H9 (cell line): ENCODE data around the gene CHGA. TPM values are rescaled to one million over a fixed set of nuclear protein-coding genes. Genes with fewer than 3 reads are reported as not detected.

Experiments
- DNase-seq: peaks from one replicate; pipeline ENCODE4 v3.0.0-alpha.2; 2017
- H2AFZ ChIP-seq: one replicate; pipeline ENCODE4 v1.6.1; 2013; ENCODE audit warnings: mild to moderate bottlenecking, low read length, control low read depth, moderate library complexity
- H2AK5ac ChIP-seq: 2 replicates; pipeline ENCODE4 v1.6.1; 2013; ENCODE audit warnings: low read length, control low read depth, mixed read lengths; ENCODE audit not compliant: insufficient read length
- H2BK120ac ChIP-seq: one replicate; pipeline ENCODE4 v1.6.1; 2013; ENCODE audit warnings: low read depth, mild to moderate bottlenecking, low read length, control low read depth, inconsistent platforms; ENCODE audit not compliant: poor library complexity, severe bottlenecking
- H2BK12ac ChIP-seq: 2 replicates; pipeline ENCODE4 v1.6.1; 2013; ENCODE audit warnings: low read length, control low read depth, mixed read lengths, low read depth; ENCODE audit not compliant: insufficient read length
- H2BK15ac ChIP-seq: 2 replicates; pipeline ENCODE4 v1.6.1; 2013; ENCODE audit warnings: low read depth, low read length, control low read depth
- H2BK20ac ChIP-seq: one replicate; pipeline ENCODE4 v1.6.1; 2013; ENCODE audit warnings: low read depth, mild to moderate bottlenecking, low read length, control low read depth, inconsistent platforms; ENCODE audit not compliant: poor library complexity, severe bottlenecking
- H2BK5ac ChIP-seq: 2 replicates; pipeline ENCODE4 v1.6.1; 2013; ENCODE audit warnings: low read length, control low read depth, mixed read lengths; ENCODE audit not compliant: insufficient read length
- H3K14ac ChIP-seq: 2 replicates; pipeline ENCODE4 v1.6.1; 2013; ENCODE audit warnings: low read length, control low read depth; ENCODE audit not compliant: insufficient read depth
- H3K18ac ChIP-seq: 2 replicates; pipeline ENCODE4 v1.6.1; 2013; ENCODE audit warnings: low read depth, mild to moderate bottlenecking, mixed read lengths, low read length, control low read depth; ENCODE audit not compliant: insufficient read length
- H3K23ac ChIP-seq: 2 replicates; pipeline ENCODE4 v1.6.1; 2013; ENCODE audit warnings: low read length, control low read depth, mixed read lengths, low read depth; ENCODE audit not compliant: insufficient read length
- H3K23me2 ChIP-seq: 2 replicates; pipeline ENCODE4 v1.6.1; 2013; ENCODE audit warnings: low read depth, mild to moderate bottlenecking, mixed read lengths, low read length, control low read depth; ENCODE audit not compliant: insufficient read length, poor library complexity, severe bottlenecking
- H3K27ac ChIP-seq: 2 replicates; pipeline ENCODE4 v1.5.1; 2013; ENCODE audit warnings: low read length, control low read depth, mixed read lengths, low read depth; ENCODE audit not compliant: insufficient read length
- H3K27me3 ChIP-seq: 2 replicates; pipeline ENCODE4 v1.6.1; 2013; ENCODE audit warnings: low read length, control low read depth, inconsistent platforms; ENCODE audit not compliant: insufficient read depth
- H3K4ac ChIP-seq: 2 replicates; pipeline ENCODE4 v1.6.1; 2013; ENCODE audit warnings: low read depth, mild to moderate bottlenecking, control low read depth, inconsistent platforms, low read length, moderate library complexity
- H3K4me1 ChIP-seq: 2 replicates; pipeline ENCODE4 v1.6.1; 2013; ENCODE audit warnings: low read length, control low read depth, inconsistent platforms; ENCODE audit not compliant: insufficient read depth
- H3K4me2 ChIP-seq: 2 replicates; pipeline ENCODE4 v1.6.1; 2013; ENCODE audit warnings: low read length, control low read depth, mixed read lengths; ENCODE audit not compliant: insufficient read length, insufficient read depth
- H3K56ac ChIP-seq: 2 replicates; pipeline ENCODE4 v1.6.1; 2013; ENCODE audit warnings: low read depth, mild to moderate bottlenecking, mixed read lengths, low read length, control low read depth; ENCODE audit not compliant: insufficient read length
- H3K79me1 ChIP-seq: 2 replicates; pipeline ENCODE4 v1.6.1; 2013; ENCODE audit warnings: low read depth, mild to moderate bottlenecking, moderate library complexity, low read length, control low read depth, inconsistent platforms; ENCODE audit not compliant: insufficient read depth, poor library complexity, severe bottlenecking
- H3K79me2 ChIP-seq: 2 replicates; pipeline ENCODE4 v1.6.1; 2013; ENCODE audit warnings: low read length, control low read depth, inconsistent platforms; ENCODE audit not compliant: insufficient read depth
- H3K9ac ChIP-seq: 2 replicates; pipeline ENCODE4 v1.6.1; 2013; ENCODE audit warnings: low read length, control low read depth, mixed read lengths; ENCODE audit not compliant: insufficient read length; ENCODE audit errors: extremely low read depth
- H3K9me3 ChIP-seq: one replicate; pipeline ENCODE4 v1.6.1; 2013; ENCODE audit warnings: low read depth, low read length, inconsistent platforms; ENCODE audit not compliant: control insufficient read depth
- H3T11ph ChIP-seq: one replicate; pipeline ENCODE4 v1.6.1; 2013; ENCODE audit warnings: mild to moderate bottlenecking, low read length, control low read depth, inconsistent platforms
- H4K20me1 ChIP-seq: one replicate; pipeline ENCODE4 v1.6.1; 2013; ENCODE audit not compliant: control insufficient read depth, insufficient read length, insufficient read depth
- H4K5ac ChIP-seq: 2 replicates; pipeline ENCODE4 v1.6.1; 2013; ENCODE audit warnings: low read depth, mild to moderate bottlenecking, mixed read lengths, low read length, control low read depth; ENCODE audit not compliant: insufficient read length
- H4K8ac ChIP-seq: replicated peaks from 2 replicates; pipeline ENCODE4 v1.6.1; 2013; ENCODE audit warnings: low read length, control low read depth, mixed read lengths, low read depth; ENCODE audit not compliant: insufficient read length
- H4K91ac ChIP-seq: 2 replicates; pipeline ENCODE4 v1.6.1; 2013; ENCODE audit warnings: low read depth, mild to moderate bottlenecking, moderate library complexity, mixed read lengths, low read length, control low read depth; ENCODE audit not compliant: insufficient read length
- H3K27ac Mint-ChIP-seq, 3 experiments: 2 replicates in 2 of 3; 3 replicates in 1 of 3; pipeline ENCODE4 v1.8.0; 2020 to 2021; ENCODE audit warnings: mixed read lengths in 3 of 3, mild to moderate bottlenecking in 1 of 3, moderate library complexity in 1 of 3
- H3K27me3 Mint-ChIP-seq: 2 replicates; pipeline ENCODE4 v1.8.0; 2021; ENCODE audit warnings: low read depth, mild to moderate bottlenecking, moderate library complexity, mixed read lengths
- H3K36me3 Mint-ChIP-seq, 3 experiments: 2 replicates in 2 of 3; 3 replicates in 1 of 3; pipeline ENCODE4 v1.8.0; 2020 to 2021; ENCODE audit warnings: low read depth in 3 of 3, mixed read lengths in 3 of 3; ENCODE audit not compliant: insufficient read depth in 1 of 3
- H3K4me1 Mint-ChIP-seq, 2 experiments: 2 replicates each; pipeline ENCODE4 v1.8.0; 2020; ENCODE audit warnings: mixed read lengths in 2 of 2
- H3K4me3 Mint-ChIP-seq, 2 experiments: 2 replicates in 1 of 2; 3 replicates in 1 of 2; pipeline ENCODE4 v1.8.0; 2020 to 2021; ENCODE audit warnings: mild to moderate bottlenecking in 2 of 2, mixed read lengths in 2 of 2, moderate library complexity in 1 of 2
- H3K9me3 Mint-ChIP-seq, 2 experiments: 2 replicates in 1 of 2; 3 replicates in 1 of 2; pipeline ENCODE4 v1.8.0; 2020; ENCODE audit warnings: mild to moderate bottlenecking in 2 of 2, mixed read lengths in 2 of 2, moderate library complexity in 1 of 2
- CTCF ChIP-seq: fragments of 200-600 bp; sonication (generic); conservative IDR thresholded peaks from 3 replicates; pipeline ENCODE4 v1.8.0; 2021; ENCODE audit warnings: antibody characterized with exemption, mild to moderate bottlenecking
- WGBS: extraction: QIAGEN DNeasy Blood & Tissue Kit; methylation state at CpG from one replicate; pipeline ENCODE4 v1.1.7; 2013; ENCODE audit warnings: missing lambda C conversion rate, low lambda C conversion rate, mixed read lengths; ENCODE audit not compliant: insufficient read length; ENCODE audit errors: extremely low coverage; 5-methylcytosine and 5-hydroxymethylcytosine counted together
- total RNA-seq: library from RNA; stranded (reverse); gene quantifications from 2 replicates; pipeline ENCODE4 v1.2.1, GENCODE V29; 2021

The CHGA gene
- total RNA-seq, 1 experiment from 2014 or later, result 6.7 TPM

- Histone ChIP-seq H2BK15ac (no peak overlapping the region), H3K4ac (no peak overlapping the region)
Observed at GRCh38 chr14:92973798-92974372, 50.9 kb downstream of the CHGA start.

More at GRCh38 chr14:92973798-92974372, 50.9 kb downstream of the CHGA start:
- no peak overlapping the region for H2BK5ac ChIP-seq
- H3K9ac ChIP-seq, result no peak overlapping the region
- no peaks in the 10 kb centered on the region; the same call in 1 of the 2 replicates for H3K79me2 ChIP-seq
- peaks cover 5% of the 10 kb centered on the region; the same call in 1 of the 2 replicates for H3K4me1 ChIP-seq
- Mint-ChIP-seq H3K4me1 (peaks cover 29 to 31% of the 10 kb centered on the region in 2 experiments), H3K27ac (no peak overlapping the region), H3K9me3 (peaks cover 20 to 26% of the 10 kb centered on the region in 2 experiments), H3K4me3 (no peak overlapping the region), H3K27me3 (peaks cover 3% of the 10 kb centered on the region; the same call in 1 of the 2 replicates), H3K36me3 (peaks cover 33 to 34% (median 33%) of the 10 kb centered on the region in 3 experiments)
- H2BK12ac ChIP-seq, result no peak overlapping the region
- no peak overlapping the region for H2AK5ac ChIP-seq
- no peak overlapping the region for H3K18ac ChIP-seq
- H4K8ac ChIP-seq, result no peak overlapping the region
- TF ChIP-seq CTCF, result no peak
- DNase-seq, result no peak
- no peak overlapping the region for H2BK120ac ChIP-seq
- no CpG with 5 or more reads among the region's 9 CpGs for WGBS
- H4K20me1 ChIP-seq, result no peaks in the 10 kb centered on the region
- no peak overlapping the region for H4K91ac ChIP-seq
- H3T11ph ChIP-seq, result no peak overlapping the region
- peaks cover 6% of the 10 kb centered on the region for H3K9me3 ChIP-seq
- no peaks in the 10 kb centered on the region for H3K23me2 ChIP-seq
- no peak overlapping the region; the same call in 1 of the 2 replicates for H3K14ac ChIP-seq
- no peak overlapping the region for H3K4me2 ChIP-seq
- H3K27me3 ChIP-seq, result no peaks in the 10 kb centered on the region
- H2AFZ ChIP-seq, result no peak overlapping the region
- H3K23ac ChIP-seq, result no peak overlapping the region
- H3K79me1 ChIP-seq, result peaks cover 1% of the 10 kb centered on the region
- no peak overlapping the region for H4K5ac ChIP-seq
- no peak overlapping the region for H2BK20ac ChIP-seq
- no peak overlapping the region for H3K56ac ChIP-seq
- no peak overlapping the region for H3K27ac ChIP-seq
